Stimulated activated CD4-positive, alpha-beta T cell treated with anti-CD3 and anti-CD28 coated beads, Interleukin-1b, Interleukin-23, amount 100 ng/mL, for 48 hours (primary cell): ENCODE results near the gene GET4.
"Not testable (repeated sequence)": the region's sequence is repeated elsewhere in the genome, so short reads cannot be mapped to it uniquely, and the experiment has no call there.

ENCODE experiments used
- DNase-seq: peaks from one replicate; pipeline ENCODE4 v3.0.0-alpha.2; 2020

The GET4 gene

GRCh38 chr7:846958-847650 lies 29.2 kb upstream of the GET4 start:
- DNase-seq = not testable (repeated sequence)

GRCh38 chr7:847728-848127 lies 28.6 kb upstream of the GET4 start:
- not testable (repeated sequence) for DNase-seq

- DNase-seq = no peak
These were observed 27.2 kb upstream of the GET4 start for GRCh38 chr7:849145-849544.

- no peak for DNase-seq
These were observed 26.6 kb upstream of the GET4 start for GRCh38 chr7:849781-850180.

GRCh38 chr7:851204-851603 lies 25.1 kb upstream of the GET4 start:
- no peak for DNase-seq

- DNase-seq = no peak
These were observed 22.8 kb upstream of the GET4 start for GRCh38 chr7:853366-854117.

- no peak for DNase-seq
These were observed 22.1 kb upstream of the GET4 start for GRCh38 chr7:854118-854775.

GRCh38 chr7:855686-856369 lies 20.5 kb upstream of the GET4 start:
- DNase-seq = no peak

GRCh38 chr7:856444-857095 lies 19.8 kb upstream of the GET4 start:
- DNase-seq = no peak

- no peak for DNase-seq
These were observed 18.7 kb upstream of the GET4 start for GRCh38 chr7:857661-858060.

- DNase-seq = no peak
These were observed 16.9 kb upstream of the GET4 start for GRCh38 chr7:859359-860030.

GRCh38 chr7:860149-860548 lies 16.2 kb upstream of the GET4 start:
- DNase-seq = no peak

GRCh38 chr7:861222-861621 lies 15.1 kb upstream of the GET4 start:
- DNase-seq = no peak

GRCh38 chr7:862157-862556 lies 14.2 kb upstream of the GET4 start:
- no peak for DNase-seq

- no peak for DNase-seq
These were observed 13.2 kb upstream of the GET4 start for GRCh38 chr7:863106-863505.

GRCh38 chr7:865921-866320 lies 10.4 kb upstream of the GET4 start:
- DNase-seq = no peak

- DNase-seq = no peak
These were observed 9.4 kb upstream of the GET4 start for GRCh38 chr7:867001-867405.

- no peak for DNase-seq
These were observed 8.8 kb upstream of the GET4 start for GRCh38 chr7:867406-868188.

GRCh38 chr7:868189-868486 lies 8.2 kb upstream of the GET4 start:
- no peak for DNase-seq

GRCh38 chr7:869348-869747 lies 7.0 kb upstream of the GET4 start:
- DNase-seq = no peak

- no peak for DNase-seq
These were observed 4.3 kb upstream of the GET4 start for GRCh38 chr7:871900-872537.
